Right lobe of liver (tissue), 6 donors: ENCODE data around the gene FAM174C. TPM values are rescaled to one million over a fixed set of nuclear protein-coding genes. Genes with fewer than 3 reads are reported as not detected.

Experiments
- ATAC-seq, 4 donors: fragments of 200-7000 bp; cut with Tn5 transposase; one replicate each; pipeline ENCODE4 v1.9.1; 2020; ENCODE audit warnings: mild to moderate bottlenecking in 4 of 4, moderate library complexity in 4 of 4
- DNase-seq, 3 donors: peaks; one replicate each; pipeline ENCODE4 v3.0.0-alpha.2; 2020
- H3K27ac ChIP-seq, 3 donors: fragments of 200-600 bp; one replicate each; pipeline ENCODE4 v1.8.0; 2022
- H3K27me3 ChIP-seq, 2 donors: fragments of 200-600 bp; one replicate each; pipeline ENCODE4 v1.8.0; 2022
- H3K36me3 ChIP-seq, 4 donors: fragments of 200-600 bp; sonication (generic) in 1 of 4; one replicate each; pipeline versions ENCODE4 v1.5.1 to v1.8.0; 2017 to 2022; ENCODE audit warnings: control low read depth in 1 of 4
- H3K4me1 ChIP-seq, 4 donors: fragments of 200-600 bp; sonication (generic) in 1 of 4; one replicate each; pipeline versions ENCODE4 v1.5.1 to v1.8.0; 2017 to 2022; ENCODE audit warnings: control low read depth in 1 of 4
- H3K4me3 ChIP-seq, 3 donors: fragments of 200-600 bp; one replicate each; pipeline ENCODE4 v1.8.0; 2022
- H3K9me3 ChIP-seq, 4 donors: fragments of 200-600 bp; sonication (generic) in 1 of 4; one replicate each; pipeline versions ENCODE4 v1.5.1 to v1.8.0; 2017 to 2022; ENCODE audit warnings: control low read depth in 1 of 4
- POLR2A ChIP-seq: fragments of 450-650 bp; IDR thresholded peaks from one replicate; pipeline ENCODE4 v1.6.1; 2017; ENCODE audit warnings: antibody characterized with exemption, mild to moderate bottlenecking
- WGBS: methylation state at CpG from one replicate; pipeline ENCODE4 v1.1.6; 2018; ENCODE audit warnings: low coverage, low lambda C conversion rate; ENCODE audit not compliant: insufficient coverage; ENCODE audit errors: missing lambda C conversion rate; 5-methylcytosine and 5-hydroxymethylcytosine counted together
- intact Hi-C, 2 donors: fragments of 100-400 bp; cut with DNase I; formaldehyde crosslinking; loops; one replicate each; pipeline versions ENCODE4 v1.11.2 to v1.14.1; 2022
- total RNA-seq, 6 experiments: library from RNA; depleted of rRNA in 2 of 6; stranded (reverse); fragments of >200 nt in 2 of 6; fragmentation: NEBNext Ultra II Directional in 3 of 6; extraction: Animal tissue kit (Norgen Biotek cat#: 25700) in 3 of 6; gene quantifications; one replicate each; pipeline versions ENCODE4 v1.1.0 to v1.2.4, GENCODE V29; 2016 to 2023
- TF ChIP-seq, protein P1 (sequence below), 4 donors: fragments of 200-600 bp in 3 of 4; fragments of 450-650 bp in 1 of 4; IDR thresholded peaks; one replicate each; pipeline versions ENCODE4 v1.5.1 to v1.8.0; 2016 to 2022; ENCODE audit warnings: antibody characterized with exemption in 4 of 4, mild to moderate bottlenecking in 2 of 4
- donor health status: DM: no; HTN: yes; CAD: no.
- donor health status: DM: no; HTN: no; CAD: no.
- donor health status: DM: no; HTN: no; CAD: no.
- donor health status: DM: no; HTN: yes; CAD: no.
- donor health status: DM: no; HTN: yes; CAD: no.

Gene FAM174C
- total RNA-seq, 6 experiments from 2014 or later, result 34.0 to 103 (median 43.8) TPM

DNA sequence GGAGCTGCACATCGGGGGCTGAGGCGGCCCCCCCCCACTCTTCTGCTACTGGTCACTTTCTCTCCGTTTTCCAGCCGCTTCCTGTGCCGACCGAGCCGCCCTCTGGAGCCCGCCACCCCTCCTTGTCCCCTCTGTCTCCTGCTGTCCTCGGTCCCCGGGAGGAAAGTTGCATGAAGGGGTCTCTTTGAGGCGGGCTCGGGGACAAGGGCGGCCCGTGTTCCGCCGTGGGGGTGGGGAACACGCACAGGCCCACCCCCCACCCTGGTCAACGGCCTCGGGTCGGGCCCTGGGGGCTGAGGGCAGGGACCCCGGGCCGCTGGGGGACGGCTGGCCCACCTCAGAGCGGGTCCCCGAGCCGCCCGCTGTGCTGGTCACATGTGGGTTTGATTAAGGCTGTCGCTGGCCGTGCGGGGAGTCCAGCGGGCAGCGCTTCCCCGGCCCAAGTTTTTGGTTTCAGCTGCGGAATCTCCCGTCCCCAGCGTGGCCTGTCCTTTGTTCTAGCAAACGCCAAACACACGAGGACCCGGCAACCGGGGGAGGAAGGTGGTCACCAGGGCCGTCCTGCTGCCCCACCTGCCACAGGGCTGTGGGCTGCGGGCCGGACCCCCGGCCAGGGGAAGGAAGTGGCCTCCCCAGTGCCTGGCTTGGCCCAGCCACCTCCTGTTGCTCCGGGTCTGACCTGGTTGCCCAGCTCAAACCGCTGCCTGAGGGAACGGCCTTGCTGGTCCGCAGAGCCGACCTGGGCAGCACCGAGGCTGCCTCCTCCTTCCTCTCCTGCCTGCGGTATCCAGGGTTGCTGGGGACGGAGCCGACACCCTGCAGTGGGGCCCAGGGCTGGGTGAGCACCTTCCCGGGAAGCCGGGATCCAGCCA, 12.3 kb downstream of the FAM174C start:
- no peak for TF ChIP-seq POLR2A
- TF ChIP-seq, protein P1, sequence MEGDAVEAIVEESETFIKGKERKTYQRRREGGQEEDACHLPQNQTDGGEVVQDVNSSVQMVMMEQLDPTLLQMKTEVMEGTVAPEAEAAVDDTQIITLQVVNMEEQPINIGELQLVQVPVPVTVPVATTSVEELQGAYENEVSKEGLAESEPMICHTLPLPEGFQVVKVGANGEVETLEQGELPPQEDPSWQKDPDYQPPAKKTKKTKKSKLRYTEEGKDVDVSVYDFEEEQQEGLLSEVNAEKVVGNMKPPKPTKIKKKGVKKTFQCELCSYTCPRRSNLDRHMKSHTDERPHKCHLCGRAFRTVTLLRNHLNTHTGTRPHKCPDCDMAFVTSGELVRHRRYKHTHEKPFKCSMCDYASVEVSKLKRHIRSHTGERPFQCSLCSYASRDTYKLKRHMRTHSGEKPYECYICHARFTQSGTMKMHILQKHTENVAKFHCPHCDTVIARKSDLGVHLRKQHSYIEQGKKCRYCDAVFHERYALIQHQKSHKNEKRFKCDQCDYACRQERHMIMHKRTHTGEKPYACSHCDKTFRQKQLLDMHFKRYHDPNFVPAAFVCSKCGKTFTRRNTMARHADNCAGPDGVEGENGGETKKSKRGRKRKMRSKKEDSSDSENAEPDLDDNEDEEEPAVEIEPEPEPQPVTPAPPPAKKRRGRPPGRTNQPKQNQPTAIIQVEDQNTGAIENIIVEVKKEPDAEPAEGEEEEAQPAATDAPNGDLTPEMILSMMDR (IDR thresholded peaks at IDR 0.05), result no peak
- Histone ChIP-seq H3K4me1 (peaks cover 0 to 44% (median 17%) of the 10 kb centered on the region in 4 donors), H3K9me3 (no peaks in the 10 kb centered on the region), H3K36me3 (no peaks in the 10 kb centered on the region), H3K27me3 (no peaks in the 10 kb centered on the region), H3K4me3 (no peak overlapping the region), H3K27ac (no peak overlapping the region)
- DNase-seq, result no peak
- no peak for ATAC-seq
- WGBS, result 31% methylated on average over 9 of the region's 55 CpGs
- intact Hi-C loops, result loop anchor here in 1 of 2 donors (10.0 kb wide), 2 partner anchors 107 to 217 kb away; no protein-coding TSS in a partner anchor

DNA sequence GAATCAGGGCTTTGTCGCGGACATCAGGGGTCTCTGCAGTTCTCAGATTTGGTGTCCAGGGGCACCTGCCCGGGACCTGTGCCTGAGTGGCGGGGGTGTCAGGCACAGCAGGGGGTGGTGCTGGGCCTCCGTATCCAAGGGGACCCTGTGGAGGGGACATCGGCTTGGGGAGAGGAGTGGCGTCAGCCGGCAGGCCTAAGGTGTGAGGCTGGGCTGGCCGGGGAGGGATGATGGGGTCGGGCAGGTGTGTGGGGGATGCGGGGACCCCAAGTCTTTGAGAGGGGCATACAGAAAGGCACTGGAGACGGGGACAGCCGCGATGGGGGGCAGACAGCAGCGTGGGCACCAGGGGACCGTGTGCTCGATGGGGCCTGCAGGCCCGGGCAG, 12.9 kb downstream of the FAM174C start:
- H3K27ac ChIP-seq, result no peak overlapping the region
- DNase-seq, result no peak
- WGBS, result no CpG with 5 or more reads among the region's 18 CpGs
- H3K9me3 ChIP-seq, result no peaks in the 10 kb centered on the region
- TF ChIP-seq POLR2A, result no peak
- TF ChIP-seq, protein P1 (IDR thresholded peaks at IDR 0.05), result no peak
- H3K36me3 ChIP-seq, result no peaks in the 10 kb centered on the region
- peaks cover 0 to 38% (median 14%) of the 10 kb centered on the region in 4 donors for H3K4me1 ChIP-seq
- no peaks in the 10 kb centered on the region for H3K27me3 ChIP-seq
- H3K4me3 ChIP-seq, result no peak overlapping the region
- intact Hi-C loops, result loop anchor here in 1 of 2 donors (10.0 kb wide), 2 partner anchors 107 to 217 kb away; no protein-coding TSS in a partner anchor
- no peak for ATAC-seq

DNA sequence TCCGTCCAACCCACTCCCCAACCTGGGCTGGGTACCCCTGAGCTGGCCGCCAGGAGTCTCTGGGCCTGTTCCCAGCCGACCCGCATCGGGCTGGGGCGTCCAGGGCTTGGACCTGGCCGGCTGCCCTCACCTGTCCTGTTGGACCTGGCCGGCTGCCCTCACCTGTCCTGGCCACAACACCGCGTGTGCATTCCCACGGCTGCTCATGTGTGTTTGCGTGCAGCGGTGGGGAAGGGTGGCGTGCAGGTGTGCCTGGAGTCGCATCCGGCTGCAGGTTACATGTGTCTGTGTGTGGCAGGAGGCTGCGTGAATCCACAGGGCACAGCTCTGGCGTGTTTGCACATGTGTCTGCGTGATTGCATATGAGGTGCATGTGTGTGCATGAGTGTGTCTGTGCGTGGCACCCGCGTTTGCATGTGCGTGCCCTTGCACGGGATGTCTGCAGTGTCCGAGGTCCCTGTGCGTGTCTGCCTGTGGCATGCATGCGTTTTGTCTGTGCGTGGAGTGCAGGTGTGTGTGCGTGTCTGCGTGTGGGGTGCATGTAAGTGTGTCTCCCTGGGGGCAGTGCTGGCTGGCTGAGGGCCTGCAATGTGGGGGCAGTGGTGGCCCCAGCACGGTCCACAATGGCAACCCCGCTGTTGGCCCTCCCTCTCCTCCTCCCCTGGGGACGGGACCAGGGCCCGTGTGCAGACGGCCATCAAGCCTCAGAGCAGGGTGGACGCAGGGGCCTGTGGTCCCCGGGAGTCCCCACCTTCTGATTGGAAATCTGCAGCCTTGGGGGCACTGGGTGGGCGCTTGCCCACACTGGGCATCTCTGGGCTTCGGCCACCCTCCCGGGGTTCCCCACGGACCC, 13.7 kb downstream of the FAM174C start:
- H3K27ac ChIP-seq, result no peak overlapping the region
- no peaks in the 10 kb centered on the region for H3K9me3 ChIP-seq
- H3K4me1 ChIP-seq, result peaks cover 0 to 30% (median 11%) of the 10 kb centered on the region in 4 donors
- no peak overlapping the region for H3K4me3 ChIP-seq
- no peaks in the 10 kb centered on the region for H3K27me3 ChIP-seq
- no peaks in the 10 kb centered on the region for H3K36me3 ChIP-seq
- TF ChIP-seq POLR2A, result no peak
- TF ChIP-seq, protein P1 (IDR thresholded peaks at IDR 0.05), result no peak
- 82% methylated on average over 12 of the region's 41 CpGs for WGBS
- DNase-seq, result no peak
- no peak for ATAC-seq
- intact Hi-C loops, result loop anchor here in 1 of 2 donors (10.0 kb wide), 2 partner anchors 106 to 216 kb away; no protein-coding TSS in a partner anchor

DNA sequence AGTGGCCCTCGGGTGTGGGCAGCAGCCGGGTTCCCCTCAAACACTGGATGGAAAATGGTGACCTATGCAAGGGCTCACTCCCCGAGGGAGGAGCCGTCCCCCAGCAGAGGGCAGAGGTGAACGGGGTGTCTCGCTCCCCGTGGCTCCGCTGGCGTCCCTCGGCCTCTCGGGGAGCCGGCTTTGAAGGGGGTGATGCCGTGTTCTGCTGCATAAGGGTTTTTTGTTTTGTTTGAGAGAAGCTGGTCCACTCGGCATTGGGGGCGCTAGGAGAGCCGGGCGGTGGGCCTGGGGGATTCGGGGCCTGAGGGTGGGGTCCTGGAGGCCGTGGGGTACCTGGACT, 14.3 kb downstream of the FAM174C start:
- no peak overlapping the region for H3K27ac ChIP-seq
- no peaks in the 10 kb centered on the region for H3K36me3 ChIP-seq
- DNase-seq (no peak), ATAC-seq (no peak)
- H3K9me3 ChIP-seq, result no peaks in the 10 kb centered on the region
- WGBS, result 75% methylated on average over 6 of the region's 19 CpGs
- intact Hi-C loops, result loop anchor here in 1 of 2 donors (10.0 kb wide), 3 partner anchors 75 to 215 kb away; no protein-coding TSS in a partner anchor
- H3K4me1 ChIP-seq, result peaks cover 0 to 24% (median 9%) of the 10 kb centered on the region in 4 donors
- H3K4me3 ChIP-seq, result no peak overlapping the region
- no peaks in the 10 kb centered on the region for H3K27me3 ChIP-seq
- no peak for TF ChIP-seq POLR2A
- TF ChIP-seq, protein P1 (IDR thresholded peaks at IDR 0.05), result no peak
